ENCODE results near the gene CAMK1D. TPM values are rescaled to one million over a fixed set of nuclear protein-coding genes. Genes with fewer than 3 reads are reported as not detected.

The CAMK1D gene
- total and polyA plus RNA-seq, 2 of the 8 experiments (the other 6 are each of a cell fraction or from before 2014, with no cell fraction given) = 3.5 to 10.6 TPM

GRCh38 chr10:12606461-12606860 is 257.1 kb downstream of the CAMK1D start:
- Histone ChIP-seq H3K56ac (replicated peaks; ENCODE audit: insufficient read length, low read depth, low read length) (no peak overlapping the region), H4K8ac (ENCODE audit: extremely low read depth, insufficient read depth, low read length) (no peak overlapping the region), H3K4me2 (ENCODE audit: insufficient read depth in 1 of 2, low read depth in 2 of 2, low read length in 2 of 2) (no peak overlapping the region), H3K27me3 (replicated peaks in 1 of 4; ENCODE audit: control insufficient read depth in 3 of 4, extremely low read depth in 1 of 4, insufficient read depth in 3 of 4, low read length in 3 of 4) (no peaks in the 10 kb centered on the region), H3K36me3 (ENCODE audit: control insufficient read depth in 2 of 4, insufficient read depth in 4 of 4, low read length in 3 of 4) (no peaks in the 10 kb centered on the region; a peak in 1 of 8 replicates), H3K4ac (replicated peaks; ENCODE audit: insufficient read length, low read depth, low read length) (no peak overlapping the region), H2BK12ac (ENCODE audit: low read depth, low read length) (no peak overlapping the region), H3K23me2 (ENCODE audit: low read depth, low read length) (no peaks in the 10 kb centered on the region), H4K20me1 (replicated peaks in 1 of 2; ENCODE audit: control insufficient read depth in 1 of 2, insufficient read depth in 2 of 2, low read length in 2 of 2) (no peaks in the 10 kb centered on the region), H3K18ac (ENCODE audit: extremely low read depth, low read length) (no peak overlapping the region), H3K79me1 (ENCODE audit: low read depth, low read length) (no peaks in the 10 kb centered on the region), H2AFZ (ENCODE audit: low read length) (no peak overlapping the region), H3K9me3 (ENCODE audit: insufficient read depth in 2 of 2, low read depth in 1 of 2, low read length in 1 of 2) (no peaks in the 10 kb centered on the region), H4K5ac (ENCODE audit: insufficient read length, low read depth, low read length) (no peak overlapping the region), H3K4me1 (replicated peaks in 1 of 4; ENCODE audit: control insufficient read depth in 3 of 4, insufficient read depth in 4 of 4, low read length in 3 of 4) (peaks cover 0 to 2% (median 0%) of the 10 kb centered on the region in 4 experiments; a peak in 1 of 7 replicates), H2BK15ac (ENCODE audit: low read length) (no peak overlapping the region), H3K79me2 (ENCODE audit: control insufficient read depth in 1 of 2, insufficient read depth in 2 of 2, low read length in 2 of 2) (no peaks in the 10 kb centered on the region), H2BK120ac (replicated peaks; ENCODE audit: low read depth, low read length) (no peak overlapping the region), H2AK5ac (ENCODE audit: low read depth, low read length) (no peak overlapping the region), H3K9ac (replicated peaks in 1 of 4; ENCODE audit: extremely low read depth in 1 of 4, low read depth in 3 of 4, low read length in 3 of 4) (no peak overlapping the region), H3K27ac (ENCODE audit: low read depth, low read length) (no peak overlapping the region), H4K91ac (replicated peaks; ENCODE audit: insufficient read length, low read length) (no peak overlapping the region), H3K4me3 (ENCODE audit: extremely low read depth in 1 of 4, insufficient read depth in 2 of 4, low read depth in 3 of 4, low read length in 4 of 4) (no peak overlapping the region), H3K14ac (ENCODE audit: insufficient read length) (no peak overlapping the region), H3K23ac (ENCODE audit: insufficient read length) (no peak overlapping the region), H2BK20ac (ENCODE audit: low read length) (no peak overlapping the region), H2BK5ac (ENCODE audit: low read depth, low read length) (no peak overlapping the region)
- CTCF ChIA-PET (ENCODE audit: partially characterized antibody) = no interaction called here
- DNase-seq (ENCODE audit: low read depth in 1 of 2, low spot score in 2 of 2) = no peak
- no peak for TF ChIP-seq RNF2 (IDR thresholded peaks at IDR 0.05; ENCODE audit: borderline replicate concordance, low read depth, low read length, missing control alignments, poor library complexity, severe bottlenecking)
- TF ChIP-seq ASH2L (IDR thresholded peaks at IDR 0.05; ENCODE audit: low read length) = no peak
- no peak for TF ChIP-seq TBP (IDR thresholded peaks at IDR 0.05; ENCODE audit: low read depth, low read length)
- no peak for TF ChIP-seq CBX8 (IDR thresholded peaks at IDR 0.05; ENCODE audit: borderline replicate concordance, low read depth, low read length)
- TF ChIP-seq RXRA (IDR thresholded peaks at IDR 0.05; ENCODE audit: insufficient read depth, low read depth, low read length) = no peak
- no peak for TF ChIP-seq GTF2F1 (IDR thresholded peaks at IDR 0.05; ENCODE audit: borderline replicate concordance, low read depth, low read length)
- POLR2A ChIA-PET (ENCODE audit: partially characterized antibody) = no interaction called here
- no peak for FAIRE-seq
- 92% methylated on average over 12 of the region's 12 CpGs; no CpG with 5 or more reads in 1 of the 2 experiments for WGBS, 2 experiments (ENCODE audit: extremely low coverage in 1 of 2, insufficient coverage in 1 of 2, insufficient read length in 1 of 2, insufficient replicate concordance in 2 of 2, low coverage in 1 of 2, low lambda C conversion rate in 2 of 2, missing lambda C conversion rate in 1 of 2)

Data from H1 (cell line).